Bronchial epithelial cell (primary cell): ENCODE results near the gene BRMS1. TPM values are rescaled to one million over a fixed set of nuclear protein-coding genes. Genes with fewer than 3 reads are reported as not detected.

Experiments
- DNase-seq: peaks from one replicate; pipeline ENCODE4 v3.0.0-alpha.2; 2010; ENCODE audit warnings: low read depth
- FAIRE-seq: peaks from 2 replicates; lab custom pipeline; 2011; peaks lifted over from hg19 to GRCh38; lab: Jason Lieb, UNC
- H3K27me3 ChIP-seq: 2 replicates; pipeline ENCODE4 v1.5.1; 2011; ENCODE audit warnings: low read length; ENCODE audit not compliant: control insufficient read depth, insufficient read depth
- H3K36me3 ChIP-seq: 2 replicates; pipeline ENCODE4 v1.5.1; 2011; ENCODE audit warnings: low read length; ENCODE audit not compliant: control insufficient read depth, insufficient read depth
- H3K4me3 ChIP-seq: 2 replicates; pipeline ENCODE4 v1.5.1; 2011; ENCODE audit warnings: mild to moderate bottlenecking, low read depth, low read length, control low read depth
- total RNA-seq: library from RNA; depleted of rRNA; stranded (reverse); fragments of >200 nt; gene quantifications from 2 replicates; pipeline ENCODE4 v1.2.1, GENCODE V29; 2014
- TF ChIP-seq, protein P1 (sequence below): IDR thresholded peaks from 2 replicates; pipeline ENCODE4 v1.5.1; 2011; ENCODE audit warnings: mild to moderate bottlenecking, moderate library complexity, low read length, control low read depth, inconsistent platforms; ENCODE audit not compliant: insufficient read depth, severe bottlenecking

The BRMS1 gene
- total RNA-seq, 1 donor from 2014 or later: 81.6 TPM

DNA sequence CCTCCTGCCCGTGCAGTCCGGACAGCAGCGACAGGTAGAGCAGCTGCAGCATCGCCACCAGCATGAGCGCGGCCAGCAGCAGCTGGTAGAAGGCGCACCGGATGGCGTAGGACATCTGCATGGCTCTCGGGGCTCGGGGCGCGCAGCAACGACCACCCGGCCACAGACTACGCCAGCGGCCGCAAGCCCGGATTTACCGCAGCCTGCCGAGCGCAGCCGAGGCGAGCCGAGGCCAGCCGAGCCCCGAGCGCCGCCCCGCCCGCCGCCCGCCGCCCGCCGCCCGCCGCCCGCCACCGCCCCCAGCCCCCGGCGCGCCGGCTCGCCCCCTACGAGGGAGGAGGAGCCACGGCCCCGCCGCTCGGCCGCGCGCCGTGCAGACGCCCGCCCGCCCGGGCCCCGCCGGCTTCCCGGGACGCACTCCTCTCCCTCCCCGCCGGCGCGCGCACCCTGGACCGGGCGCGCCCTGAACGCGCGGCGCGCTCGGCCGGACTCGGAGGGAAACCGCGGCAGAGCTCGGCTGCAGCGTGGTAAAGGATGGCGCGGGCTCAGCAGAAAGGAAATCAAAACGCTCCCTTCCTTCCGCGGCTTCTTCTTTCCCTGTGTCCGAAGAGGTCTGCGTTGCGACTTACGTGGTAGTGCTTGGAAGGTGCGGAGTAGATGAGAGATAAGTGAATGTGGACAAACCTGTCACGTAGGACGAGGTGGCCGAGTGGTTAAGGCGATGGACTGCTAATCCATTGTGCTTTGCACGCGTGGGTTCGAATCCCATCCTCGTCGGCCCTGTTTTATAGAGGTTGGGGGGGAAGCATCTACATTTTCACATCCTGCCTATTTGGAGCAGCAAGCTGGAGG is 2.7 kb upstream of the BRMS1 start, which contains the start of gene B4GAT1:
B4GAT1 (minus strand) TSS at position 205 of the 852 bp plus-strand sequence; CDS start at position 121, 84 bp downstream.
- DNase-seq (peak; percentile 87), FAIRE-seq (no peak)
- Histone ChIP-seq H3K36me3 (peaks cover 4% of the 10 kb centered on the region), H3K4me3 (peak within 1 kb of the TSS; percentile 71), H3K27me3 (no peaks in the 10 kb centered on the region)
- TF ChIP-seq, protein P1, sequence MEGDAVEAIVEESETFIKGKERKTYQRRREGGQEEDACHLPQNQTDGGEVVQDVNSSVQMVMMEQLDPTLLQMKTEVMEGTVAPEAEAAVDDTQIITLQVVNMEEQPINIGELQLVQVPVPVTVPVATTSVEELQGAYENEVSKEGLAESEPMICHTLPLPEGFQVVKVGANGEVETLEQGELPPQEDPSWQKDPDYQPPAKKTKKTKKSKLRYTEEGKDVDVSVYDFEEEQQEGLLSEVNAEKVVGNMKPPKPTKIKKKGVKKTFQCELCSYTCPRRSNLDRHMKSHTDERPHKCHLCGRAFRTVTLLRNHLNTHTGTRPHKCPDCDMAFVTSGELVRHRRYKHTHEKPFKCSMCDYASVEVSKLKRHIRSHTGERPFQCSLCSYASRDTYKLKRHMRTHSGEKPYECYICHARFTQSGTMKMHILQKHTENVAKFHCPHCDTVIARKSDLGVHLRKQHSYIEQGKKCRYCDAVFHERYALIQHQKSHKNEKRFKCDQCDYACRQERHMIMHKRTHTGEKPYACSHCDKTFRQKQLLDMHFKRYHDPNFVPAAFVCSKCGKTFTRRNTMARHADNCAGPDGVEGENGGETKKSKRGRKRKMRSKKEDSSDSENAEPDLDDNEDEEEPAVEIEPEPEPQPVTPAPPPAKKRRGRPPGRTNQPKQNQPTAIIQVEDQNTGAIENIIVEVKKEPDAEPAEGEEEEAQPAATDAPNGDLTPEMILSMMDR: no peak

DNA sequence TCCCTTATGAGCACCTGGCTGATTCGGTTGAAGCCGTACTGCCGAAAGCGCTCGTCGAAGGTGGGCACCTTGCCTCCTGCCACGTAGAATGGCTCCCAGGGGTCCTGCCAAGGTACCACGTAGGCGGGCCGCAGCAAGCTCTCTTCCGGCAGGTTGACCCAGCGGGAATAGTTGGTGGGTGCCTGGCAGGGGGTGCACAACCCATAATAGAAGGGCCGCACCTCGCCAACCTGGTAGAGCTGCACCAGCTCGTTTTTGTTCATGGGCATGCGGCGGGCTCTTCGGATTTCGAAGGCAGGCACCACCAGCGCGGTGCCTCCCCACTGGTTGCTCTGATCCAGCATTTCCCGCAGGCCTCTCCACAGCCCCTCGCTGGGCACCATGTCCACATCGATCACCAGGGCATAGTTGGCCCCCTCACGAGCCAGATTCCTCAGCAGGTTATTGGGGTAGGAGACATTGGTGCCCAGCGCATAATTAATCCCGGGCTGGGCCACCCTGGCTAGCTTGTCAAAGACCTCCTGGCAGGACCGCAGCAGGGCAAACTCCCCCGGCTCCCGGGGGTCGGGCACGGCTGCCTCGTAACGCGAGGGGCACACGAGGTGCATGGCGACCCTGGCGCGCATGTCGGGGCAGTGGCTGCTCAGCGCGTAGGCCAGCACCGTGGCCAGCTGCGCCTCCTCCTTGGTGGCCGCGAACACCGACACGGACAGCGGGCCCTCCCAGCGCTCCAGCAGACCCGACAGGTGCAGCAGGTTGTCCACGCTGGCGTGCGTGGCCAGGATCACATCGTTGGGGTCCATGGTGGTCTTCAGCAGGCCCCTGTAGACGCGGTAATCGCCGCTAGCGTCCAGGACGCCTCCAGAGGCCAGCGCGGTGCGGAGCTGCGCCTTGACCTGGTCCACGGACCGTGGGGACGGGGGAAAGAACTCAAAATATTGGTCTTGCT is 1.8 kb upstream of the BRMS1 start:
- DNase-seq (no peak), FAIRE-seq (no peak)

DNA sequence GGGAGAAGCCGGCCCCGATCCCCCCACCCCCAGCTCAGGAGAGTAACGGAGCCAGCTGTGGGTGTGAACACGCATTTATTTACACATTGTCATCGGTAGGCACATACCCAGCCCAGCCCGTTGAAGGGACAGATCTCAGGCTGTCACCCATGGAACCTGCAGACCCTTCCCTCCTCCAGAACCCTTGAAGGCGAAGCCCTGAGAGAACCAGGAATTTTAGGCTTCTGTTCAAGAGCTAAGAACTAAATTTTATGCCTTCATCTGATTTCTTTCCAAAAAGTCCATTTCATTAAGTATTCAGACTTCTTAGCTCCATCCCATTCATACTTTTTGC is 379 bp upstream of the BRMS1 start:
- no peak for FAIRE-seq
- DNase-seq: no peak
- TF ChIP-seq, protein P1: no peak
- Histone ChIP-seq H3K36me3 (peaks cover 19% of the 10 kb centered on the region), H3K27me3 (no peaks in the 10 kb centered on the region), H3K4me3 (peak overlapping the region; percentile 93)

More for the DNA sequence above, 1.8 kb upstream of the BRMS1 start:
- TF ChIP-seq, protein P1: no peak
- Histone ChIP-seq H3K27me3 (no peaks in the 10 kb centered on the region), H3K4me3 (peak overlapping the region; percentile 71), H3K36me3 (peaks cover 6% of the 10 kb centered on the region)

DNA sequence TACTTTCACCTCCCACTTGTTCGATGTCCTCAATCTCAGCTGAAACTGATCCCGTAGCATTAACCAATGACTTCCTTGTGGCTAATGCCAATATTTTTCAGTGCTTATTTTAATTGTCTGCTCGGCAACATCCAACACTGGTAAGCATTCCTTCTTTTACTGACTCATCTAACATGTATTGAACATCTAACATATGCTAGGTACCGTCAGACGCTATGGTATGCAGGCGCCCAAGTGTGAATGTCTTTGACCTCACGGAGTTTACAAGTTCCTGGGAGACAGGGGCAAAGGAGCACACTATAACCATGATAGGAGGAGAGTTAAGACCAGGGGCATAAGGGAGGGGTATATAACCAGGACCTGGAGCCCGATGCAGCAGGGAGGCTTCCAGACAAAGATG is 1.7 kb downstream of the BRMS1 start:
- H3K4me3 ChIP-seq: no peak overlapping the region
- H3K27me3 ChIP-seq: no peaks in the 10 kb centered on the region
- TF ChIP-seq, protein P1: no peak
- FAIRE-seq (no peak), DNase-seq (no peak)
- H3K36me3 ChIP-seq: peaks cover 26% of the 10 kb centered on the region

DNA sequence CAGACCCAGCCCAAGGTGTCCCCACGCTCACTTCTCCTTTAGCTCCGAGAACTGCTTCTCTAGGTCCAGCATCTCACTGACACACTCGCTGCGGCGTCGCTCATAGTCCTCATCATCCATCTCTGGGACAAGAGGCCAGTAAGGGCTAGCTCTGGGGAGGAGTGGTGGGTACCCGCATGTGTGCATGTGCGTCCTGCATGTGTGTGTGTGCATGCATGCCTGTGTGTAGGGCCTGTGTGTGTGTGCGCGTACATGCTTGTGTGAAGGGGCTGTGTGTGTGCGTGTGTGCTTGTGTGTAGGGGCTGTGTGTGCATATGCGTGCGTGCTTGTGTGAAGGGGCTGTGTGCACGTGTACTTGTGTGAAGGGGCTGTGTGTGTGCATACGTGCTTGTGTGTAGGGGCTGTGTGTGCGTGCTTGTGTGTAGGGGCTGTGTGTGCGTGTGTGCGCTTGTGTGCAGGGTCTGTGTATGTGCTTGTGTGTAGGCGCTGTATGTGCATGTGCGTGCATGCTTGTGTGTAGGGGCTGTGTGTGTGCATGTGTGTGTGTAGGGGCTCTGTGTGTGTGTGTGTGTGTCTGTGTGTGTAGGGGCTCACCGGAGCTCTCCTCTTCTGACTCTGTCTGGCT is 3.3 kb downstream of the BRMS1 start:
- FAIRE-seq: no peak
- H3K27me3 ChIP-seq: no peaks in the 10 kb centered on the region
- H3K36me3 ChIP-seq: peaks cover 26% of the 10 kb centered on the region
- no peak overlapping the region for H3K4me3 ChIP-seq
- DNase-seq: no peak
- TF ChIP-seq, protein P1: no peak
